ENCODE data around the gene INKA1.
"Not testable (repeated sequence)": the region's sequence is repeated elsewhere in the genome, so short reads cannot be mapped to it uniquely, and the experiment has no call there.

Gene INKA1

DNA sequence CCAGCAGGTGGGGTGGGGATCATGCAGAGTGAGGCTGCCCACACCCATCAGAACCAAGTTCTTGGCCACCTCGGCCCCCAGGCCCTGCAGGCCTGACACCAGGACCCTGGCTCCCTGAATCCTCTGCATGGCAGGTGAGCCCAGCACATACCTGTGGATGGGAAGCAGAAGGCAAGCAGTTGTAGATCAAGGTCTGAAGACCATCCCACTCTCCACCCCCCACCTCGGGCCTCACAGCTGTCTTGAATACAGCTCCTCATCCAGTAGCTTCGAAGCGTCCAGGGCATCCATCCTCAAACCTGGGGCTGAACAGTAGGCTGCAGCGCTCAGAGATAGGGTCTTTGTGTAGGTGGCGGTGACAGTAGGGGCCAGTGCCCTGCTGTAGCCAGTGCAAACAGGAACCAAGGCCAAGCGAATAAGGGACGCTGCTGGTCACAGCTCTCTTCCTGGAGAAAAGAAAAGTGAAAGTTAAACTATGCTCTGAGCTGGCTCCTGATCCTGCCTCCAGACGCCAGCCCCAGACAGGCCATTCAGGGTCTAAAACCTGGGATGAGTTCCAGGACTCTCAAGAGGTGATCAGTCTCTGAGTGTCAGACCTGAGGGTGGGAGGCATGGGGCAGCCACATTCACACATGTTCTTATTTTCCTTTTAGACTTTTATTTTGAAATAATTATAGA lies 10.6 kb downstream of the INKA1 start, which contains the start of gene UBA7:
UBA7 (minus strand) TSS at position 457 of the 678 bp plus-strand sequence; CDS start at position 291, 166 bp downstream.
- DNase-seq = no peak

DNA sequence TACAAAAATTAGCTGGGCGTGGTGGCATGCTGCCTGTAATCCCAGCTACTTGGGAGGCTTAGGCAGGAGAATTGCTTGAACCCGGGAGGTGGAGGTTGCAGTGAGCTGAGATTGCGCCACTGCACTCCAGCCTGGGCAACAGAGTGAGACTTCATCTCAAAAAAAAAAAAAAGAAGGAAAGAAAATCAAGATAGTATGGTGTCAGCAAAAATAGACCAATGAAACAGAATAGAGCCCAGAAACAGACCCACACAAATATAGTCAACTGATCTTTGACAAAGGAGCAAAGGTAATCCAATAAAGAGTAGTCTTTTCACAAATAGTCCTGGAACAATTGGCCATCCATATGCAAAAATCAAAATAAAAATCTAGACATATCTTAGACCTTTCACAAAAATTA lies 20.1 kb downstream of the INKA1 start:
- DNase-seq = not testable (repeated sequence)

DNA sequence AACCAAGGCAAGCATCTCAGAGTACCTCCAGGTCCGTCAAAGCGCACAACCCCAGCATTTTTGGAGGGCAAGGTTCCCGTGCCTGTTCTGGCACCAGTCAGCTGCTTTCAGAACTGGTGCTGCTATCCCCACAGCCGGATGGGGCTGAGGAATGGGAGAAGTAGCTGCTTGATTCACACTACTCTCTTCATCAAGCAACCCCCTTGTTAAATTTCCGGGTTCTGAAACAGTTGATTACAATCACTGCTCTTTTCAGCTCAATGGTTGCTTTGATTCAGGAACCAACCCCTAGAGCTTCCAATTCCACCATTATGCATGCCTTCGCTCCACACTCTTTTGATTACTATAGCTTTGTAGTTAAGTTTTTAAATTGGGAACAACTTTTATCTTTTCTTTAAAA lies 23.0 kb downstream of the INKA1 start:
- DNase-seq = no peak

DNA sequence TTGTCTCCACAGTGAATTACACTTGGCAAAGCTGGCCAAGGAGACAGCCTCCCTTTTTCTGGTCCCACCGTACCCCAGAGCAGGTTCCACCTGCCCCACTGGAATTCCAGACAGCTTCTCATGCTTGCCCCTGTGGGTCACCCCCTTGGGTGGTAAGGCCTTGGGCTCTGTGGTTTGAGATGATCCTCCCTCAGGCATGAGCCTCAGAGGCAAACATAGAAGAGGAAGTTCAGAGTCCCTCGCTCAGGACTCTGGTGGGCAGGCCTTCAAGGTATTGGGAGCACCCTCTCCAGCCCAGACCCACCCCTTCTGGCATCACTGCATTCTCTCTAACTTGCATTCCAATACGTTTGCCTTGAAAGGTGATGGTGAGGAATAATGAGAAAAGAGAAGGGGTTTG lies 28.3 kb downstream of the INKA1 start:
- no peak for DNase-seq

DNA sequence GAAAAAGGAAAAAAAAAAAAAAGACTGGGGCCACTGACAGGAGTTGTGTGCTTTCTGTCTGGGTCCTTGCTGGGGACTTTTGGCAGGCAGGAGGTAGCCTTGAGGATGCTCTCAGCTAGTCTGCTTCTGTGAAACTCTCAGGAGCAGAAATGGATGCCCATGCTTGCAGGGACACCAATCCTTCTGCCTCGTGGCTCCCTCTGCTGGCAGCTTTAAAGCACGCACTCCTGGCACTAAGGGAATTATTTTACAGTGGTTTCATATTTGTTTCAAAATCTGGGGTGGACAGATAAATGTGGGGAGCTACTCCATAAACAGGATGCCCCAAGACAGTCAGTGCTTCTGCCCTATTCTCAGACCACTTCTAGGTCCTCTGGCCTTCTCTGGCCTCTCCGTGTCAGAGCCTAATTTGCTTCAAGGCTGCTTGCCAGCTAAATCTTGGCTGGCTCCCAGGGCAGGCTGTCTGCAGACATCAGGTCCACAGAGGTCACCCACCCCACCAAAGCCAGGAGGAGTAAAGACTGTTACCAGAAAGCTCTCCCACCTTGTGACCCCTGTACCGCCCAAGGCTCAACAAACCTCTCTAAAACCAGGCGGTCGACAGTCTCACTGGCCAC lies 36.2 kb downstream of the INKA1 start:
- no peak for DNase-seq

DNA sequence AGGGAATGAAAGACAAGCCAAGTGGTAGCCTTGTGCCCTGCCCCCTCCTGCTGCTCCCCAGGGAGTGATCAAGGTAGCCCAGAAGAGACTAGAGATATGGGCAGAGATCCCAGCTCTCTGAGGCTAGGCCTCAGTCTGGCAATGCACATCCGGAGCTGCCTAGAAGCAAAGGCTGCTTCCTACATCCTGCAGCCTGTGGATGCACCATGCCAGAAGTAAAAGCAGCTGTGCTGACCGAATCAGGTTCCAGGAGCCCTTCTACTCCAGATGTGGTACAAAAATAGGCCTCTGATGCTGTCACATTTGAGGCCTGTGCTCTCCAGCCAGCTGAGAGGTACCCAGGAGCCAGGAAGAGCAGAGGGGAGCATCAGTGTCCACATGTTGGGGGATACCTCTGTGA lies 37.3 kb downstream of the INKA1 start:
- DNase-seq = no peak

DNA sequence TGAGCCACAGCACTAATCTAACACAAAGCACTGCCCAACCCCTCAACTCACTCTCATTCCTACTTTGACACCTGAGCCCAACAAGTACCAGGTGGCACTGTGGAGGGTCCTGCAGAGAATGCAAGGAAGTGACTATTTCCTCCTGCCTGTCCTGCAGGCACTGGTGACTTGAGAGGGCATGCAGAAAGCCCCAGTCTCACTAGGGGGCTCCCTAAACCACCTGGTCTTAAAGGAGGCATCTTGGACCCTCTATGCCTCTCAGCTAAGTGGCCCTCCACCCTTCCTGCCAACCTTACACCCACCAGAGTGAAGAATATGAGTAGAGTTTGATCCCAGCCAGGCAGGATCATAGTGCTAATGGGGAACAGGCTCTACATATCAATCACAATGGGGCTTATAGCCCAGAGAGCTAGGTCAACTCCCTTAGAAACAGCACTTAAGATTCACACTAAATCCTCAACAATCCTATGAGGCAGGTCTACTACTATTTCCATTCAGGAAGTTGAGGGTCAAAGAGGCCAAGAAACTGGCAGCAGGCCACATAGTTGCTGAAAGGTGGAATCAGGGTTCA lies 38.1 kb downstream of the INKA1 start:
- DNase-seq = no peak

DNA sequence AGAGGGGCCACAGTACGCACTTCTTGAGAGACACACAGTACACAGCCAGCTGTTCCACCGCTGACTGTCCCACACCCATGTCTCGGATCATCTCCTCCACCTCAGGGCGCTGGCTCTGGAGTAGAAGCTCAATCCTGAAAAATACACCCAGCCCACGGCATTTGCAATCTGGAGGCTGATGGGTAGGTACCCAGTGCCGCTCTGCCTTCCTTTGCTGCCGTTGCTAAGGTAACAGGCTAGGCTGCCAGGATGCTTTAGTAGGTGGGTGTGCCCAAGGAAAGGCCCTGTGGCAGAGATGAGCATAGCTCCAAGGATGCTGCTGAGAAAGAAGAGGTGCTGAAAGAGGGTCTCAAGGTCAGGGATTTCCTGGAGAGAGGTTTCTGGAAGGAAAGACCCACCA lies 38.7 kb downstream of the INKA1 start:
- no peak for DNase-seq

DNA sequence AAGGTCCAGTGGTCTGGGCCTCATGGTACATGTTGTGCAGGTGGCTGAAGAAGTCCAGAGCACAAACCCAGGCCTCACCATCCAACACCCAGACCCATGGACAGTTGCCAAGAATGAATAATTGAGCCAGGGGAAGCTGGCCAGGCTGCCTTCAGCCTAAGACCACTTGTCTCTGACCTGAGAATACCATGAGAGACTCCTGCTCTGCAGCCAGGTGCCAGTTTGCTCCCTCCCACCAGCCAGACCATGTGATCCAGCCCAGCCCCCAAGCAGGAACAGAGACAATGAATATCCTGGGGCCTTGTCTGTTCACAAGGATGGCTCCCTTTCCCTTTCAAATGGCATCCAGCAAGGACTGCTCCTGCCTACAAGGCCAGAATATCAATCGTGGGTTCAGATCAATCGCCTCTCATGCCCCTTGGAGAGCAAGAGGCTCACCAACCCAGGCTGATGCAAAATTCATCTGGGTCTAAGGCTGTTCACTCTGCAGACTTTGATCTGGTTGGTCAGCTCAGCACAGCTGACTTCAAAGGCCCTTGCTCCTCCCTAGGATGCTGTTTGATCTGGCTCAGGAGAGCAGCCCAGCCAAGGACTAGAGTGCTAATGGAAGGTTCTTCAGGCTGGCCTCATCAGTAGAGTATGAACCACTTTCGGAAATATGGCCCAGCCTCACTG lies 39.9 kb downstream of the INKA1 start:
- DNase-seq = no peak

DNA sequence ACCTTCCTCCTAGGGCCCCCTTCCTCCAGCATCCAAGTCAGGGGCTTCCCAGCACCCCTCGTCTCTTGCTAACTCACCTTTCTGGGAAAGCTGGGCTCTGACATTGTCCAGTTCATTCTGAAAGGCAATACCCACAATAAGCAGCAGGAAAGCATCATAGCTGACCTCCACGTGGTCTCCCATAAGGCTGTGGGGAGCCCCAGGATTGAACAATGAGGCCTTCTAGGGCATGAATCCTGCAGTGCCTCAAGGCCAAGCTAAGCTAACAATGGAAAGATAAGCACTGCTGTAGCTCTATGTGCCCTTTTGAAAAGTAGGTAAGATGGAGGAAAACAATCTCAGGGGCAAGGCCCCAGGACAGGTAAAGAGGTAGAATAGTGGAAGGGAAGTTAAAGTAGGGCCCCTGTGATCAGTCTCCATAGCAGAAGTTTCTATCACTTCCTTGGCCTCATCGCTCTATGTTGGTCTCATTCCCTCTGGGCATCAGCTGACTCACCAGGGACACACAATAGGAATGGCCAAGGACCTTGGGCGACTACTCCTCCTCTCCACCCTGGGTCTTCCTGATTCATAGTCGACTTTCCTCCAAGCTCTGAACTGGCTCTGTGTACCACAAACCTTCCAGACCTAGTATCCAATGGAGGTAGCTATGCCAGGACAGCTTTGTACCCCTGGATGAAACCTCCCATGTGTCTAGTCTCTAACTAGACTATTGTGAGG lies 41.6 kb downstream of the INKA1 start:
- no peak for DNase-seq

DNA sequence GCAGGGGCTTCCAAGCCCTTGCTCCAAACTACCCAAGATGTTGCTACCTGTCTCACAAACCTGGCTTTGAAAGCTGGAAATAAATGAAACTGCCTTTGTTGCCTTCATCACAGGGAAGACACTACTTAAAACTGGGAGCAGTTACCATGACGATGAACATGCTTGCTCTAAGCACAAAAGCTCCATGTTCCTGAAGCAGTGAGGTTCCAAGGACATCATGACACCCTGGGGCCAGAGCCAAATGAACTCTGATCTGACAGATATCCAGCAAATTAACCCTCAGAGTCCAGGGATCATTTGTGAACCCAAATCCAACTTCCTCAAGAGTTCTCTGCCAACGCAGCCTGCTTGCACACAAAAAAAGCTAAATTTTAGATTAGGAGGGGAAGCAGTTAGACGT lies 42.6 kb downstream of the INKA1 start:
- DNase-seq = no peak

Measured in NCI-H2081 treated with DMSO at 0.1 percent for 48 hours (cell line).